ENCODE measurements around the gene SMAD6.
A peak's percentile ranks its signal among the peaks of the same experiment; 100 is the strongest.

Gene SMAD6

GRCh38 chr15:66808181-66808824 is 106.3 kb downstream of the SMAD6 start:
- H3K4me3 ChIP-seq (ENCODE audit: low read depth, low read length) = no peak overlapping the region
- no peak for DNase-seq (ENCODE audit: low read depth)
- no peak for TF ChIP-seq CTCF (conservative IDR thresholded peaks at IDR 0.05; ENCODE audit: low read depth, low read length)

GRCh38 chr15:66809664-66810063 is 107.6 kb downstream of the SMAD6 start:
- H3K4me3 ChIP-seq (ENCODE audit: low read depth, low read length) = no peak overlapping the region
- no peak for DNase-seq (ENCODE audit: low read depth)
- no peak for TF ChIP-seq CTCF (conservative IDR thresholded peaks at IDR 0.05; ENCODE audit: low read depth, low read length)

GRCh38 chr15:66815318-66815717 is 113.3 kb downstream of the SMAD6 start:
- peak; percentile 15 for TF ChIP-seq CTCF (conservative IDR thresholded peaks at IDR 0.05; ENCODE audit: low read depth, low read length)
- DNase-seq (ENCODE audit: low read depth) = peak; percentile 96
- H3K4me3 ChIP-seq (ENCODE audit: low read depth, low read length) = no peak overlapping the region

- no peak overlapping the region for H3K4me3 ChIP-seq (ENCODE audit: low read depth, low read length)
- no peak for DNase-seq (ENCODE audit: low read depth)
- TF ChIP-seq CTCF (conservative IDR thresholded peaks at IDR 0.05; ENCODE audit: low read depth, low read length) = no peak
Observed at GRCh38 chr15:66816201-66816600, 114.2 kb downstream of the SMAD6 start.

- TF ChIP-seq CTCF (conservative IDR thresholded peaks at IDR 0.05; ENCODE audit: low read depth, low read length) = no peak
- DNase-seq (ENCODE audit: low read depth) = no peak
- H3K4me3 ChIP-seq (ENCODE audit: low read depth, low read length) = no peak overlapping the region
Observed at GRCh38 chr15:66819084-66819483, 117.0 kb downstream of the SMAD6 start.

GRCh38 chr15:66820481-66821176 is 118.6 kb downstream of the SMAD6 start:
- no peak for TF ChIP-seq CTCF (conservative IDR thresholded peaks at IDR 0.05; ENCODE audit: low read depth, low read length)
- DNase-seq (ENCODE audit: low read depth) = no peak
- no peak overlapping the region for H3K4me3 ChIP-seq (ENCODE audit: low read depth, low read length)

- no peak for DNase-seq (ENCODE audit: low read depth)
- no peak for TF ChIP-seq CTCF (conservative IDR thresholded peaks at IDR 0.05; ENCODE audit: low read depth, low read length)
- H3K4me3 ChIP-seq (ENCODE audit: low read depth, low read length) = no peak overlapping the region
Observed at GRCh38 chr15:66821307-66821706, 119.3 kb downstream of the SMAD6 start.

Data from choroid plexus epithelial cell (primary cell).